SK-N-MC (cell line): ENCODE measurements around the gene GCA.

Experiments used
- DNase-seq: peaks from one replicate; pipeline ENCODE4 v3.0.0-alpha.2; 2011; ENCODE audit warnings: low read depth, low spot score
- H3K27ac ChIP-seq: fragments of 200-600 bp; sonication (generic); 2 replicates; pipeline ENCODE4 v1.5.1; 2016; ENCODE audit warnings: mixed run types
- H3K36me3 ChIP-seq: fragments of 200-600 bp; sonication (generic); 2 replicates; pipeline ENCODE4 v1.6.1; 2017; ENCODE audit warnings: antibody characterized with exemption, low read length, mixed read lengths; ENCODE audit not compliant: insufficient read depth
- H3K4me3 ChIP-seq: fragments of 200-600 bp; sonication (generic); 2 replicates; pipeline ENCODE4 v1.5.1; 2016
- H3K9ac ChIP-seq: fragments of 200-600 bp; sonication (generic); 2 replicates; pipeline ENCODE4 v1.8.0; 2017; ENCODE audit warnings: mixed run types, mixed read lengths; ENCODE audit not compliant: insufficient read length
- H3K9me3 ChIP-seq: fragments of 200-600 bp; sonication (generic); 2 replicates; pipeline ENCODE4 v1.6.1; 2017; ENCODE audit warnings: low read depth, mild to moderate bottlenecking, antibody characterized with exemption, low read length, moderate library complexity, mixed read lengths
- EZH2 ChIP-seq: fragments of 200-600 bp; sonication (generic); IDR thresholded peaks from one replicate; pipeline ENCODE4 v1.6.1; 2017; ENCODE audit warnings: antibody characterized with exemption
- FOXP2 ChIP-seq: optimal IDR thresholded peaks from 2 replicates; pipeline ENCODE3; 2011; ENCODE audit warnings: mild to moderate bottlenecking, moderate library complexity; ENCODE audit not compliant: insufficient read depth; ENCODE audit errors: extremely low read length, control extremely low read depth
- POLR2AphosphoS5 ChIP-seq: IDR thresholded peaks from 2 replicates; pipeline ENCODE4 v1.6.1; 2012; ENCODE audit warnings: mild to moderate bottlenecking, low read depth, low read length, borderline replicate concordance

Gene GCA

GRCh38 chr2:162308747-162309503, 35.0 kb upstream of the GCA start:
- Histone ChIP-seq H3K27ac (no peak overlapping the region), H3K36me3 (peaks cover 23% of the 10 kb centered on the region), H3K9me3 (no peaks in the 10 kb centered on the region), H3K9ac (no peak overlapping the region), H3K4me3 (no peak overlapping the region)
- no peak for DNase-seq
- no peak for TF ChIP-seq EZH2
- TF ChIP-seq POLR2AphosphoS5, result no peak
- TF ChIP-seq FOXP2, result no peak

GRCh38 chr2:162312853-162313252, 31.1 kb upstream of the GCA start:
- H3K4me3 ChIP-seq, result no peak overlapping the region

GRCh38 chr2:162315938-162316337, 28.0 kb upstream of the GCA start:
- H3K9ac ChIP-seq, result no peak overlapping the region
- H3K27ac ChIP-seq, result no peak overlapping the region
- H3K4me3 ChIP-seq, result peak overlapping the region; percentile 80; the same call in 1 of the 2 replicates
- H3K36me3 ChIP-seq, result peaks cover under 1% of the 10 kb centered on the region; the same call in 1 of the 2 replicates
- no peaks in the 10 kb centered on the region for H3K9me3 ChIP-seq
- TF ChIP-seq POLR2AphosphoS5 (no peak), EZH2 (no peak), FOXP2 (no peak)
- no peak for DNase-seq

More at GRCh38 chr2:162312853-162313252, 31.1 kb upstream of the GCA start:
- Histone ChIP-seq H3K9ac (no peak overlapping the region), H3K9me3 (no peaks in the 10 kb centered on the region), H3K36me3 (peaks cover 23% of the 10 kb centered on the region), H3K27ac (no peak overlapping the region)
- no peak for DNase-seq
- TF ChIP-seq POLR2AphosphoS5 (no peak), EZH2 (no peak), FOXP2 (no peak)

GRCh38 chr2:162316590-162316989, 27.3 kb upstream of the GCA start:
- H3K36me3 ChIP-seq, result no peaks in the 10 kb centered on the region
- no peaks in the 10 kb centered on the region for H3K9me3 ChIP-seq
- no peak overlapping the region for H3K27ac ChIP-seq
- DNase-seq, result no peak
- H3K9ac ChIP-seq, result no peak overlapping the region
- peak overlapping the region; percentile 80 for H3K4me3 ChIP-seq
- TF ChIP-seq POLR2AphosphoS5 (no peak), FOXP2 (no peak), EZH2 (no peak)

- Histone ChIP-seq H3K9ac (peak overlapping the region; percentile 81), H3K9me3 (no peaks in the 10 kb centered on the region), H3K4me3 (peak overlapping the region; percentile 80), H3K36me3 (no peaks in the 10 kb centered on the region), H3K27ac (no peak overlapping the region)
- no peak for DNase-seq
- no peak for TF ChIP-seq POLR2AphosphoS5
- no peak for TF ChIP-seq FOXP2
- no peak for TF ChIP-seq EZH2
Observed at GRCh38 chr2:162317058-162317742, 26.7 kb upstream of the GCA start.

- TF ChIP-seq FOXP2, result no peak
- TF ChIP-seq POLR2AphosphoS5, result no peak
- TF ChIP-seq EZH2, result no peak
- Histone ChIP-seq H3K4me3 (peak overlapping the region; percentile 80), H3K36me3 (no peaks in the 10 kb centered on the region), H3K27ac (no peak overlapping the region), H3K9ac (peak overlapping the region; percentile 81), H3K9me3 (no peaks in the 10 kb centered on the region)
- DNase-seq, result no peak
Observed at GRCh38 chr2:162317861-162318327, 26.0 kb upstream of the GCA start.

- DNase-seq, result no peak
- Histone ChIP-seq H3K27ac (peak within 1 kb of the TSS; percentile 65; the same call in 1 of the 2 replicates), H3K9ac (peak within 1 kb of the TSS; percentile 81), H3K9me3 (no peaks in the 10 kb centered on the region), H3K36me3 (no peaks in the 10 kb centered on the region), H3K4me3 (peak within 1 kb of the TSS; percentile 80)
- TF ChIP-seq POLR2AphosphoS5 (0 out of 2 replicates have a peak, but pooled peaks have one; percentile 33), EZH2 (no peak)
Observed at GRCh38 chr2:162318328-162319180, 25.4 kb upstream of the GCA start, which contains the start of gene IFIH1. Gene IFIH1, minus strand, starts transcription at chr2:162318684. Its CDS starts 377 bp downstream, at chr2:162318307.
